HEK293 (cell line): ENCODE measurements around the gene EYS.

Experiments used
- CTCF ChIA-PET: fragments of 350-600 bp; formaldehyde crosslinking; extraction: SDS; loops from one replicate; lab custom pipeline; 2021; ENCODE audit warnings: antibody characterized with exemption; lab: Yijun Ruan, JAX
- POLR2A ChIA-PET: fragments of 300-600 bp; formaldehyde crosslinking; extraction: SDS; loops from one replicate; lab custom pipeline; 2020; ENCODE audit warnings: antibody characterized with exemption, inconsistent platforms; lab: Yijun Ruan, JAX
- H3K27ac ChIP-seq: fragments of 200-500 bp; sonication (Bioruptor generic); 2 replicates; pipeline ENCODE4 v1.5.1; 2014; ENCODE audit warnings: low read depth, low read length, control low read depth, inconsistent platforms; ENCODE audit errors: extremely low read depth
- H3K36me3 ChIP-seq, 2 experiments: fragments of 200-500 bp in 1 of 2; sonication (Bioruptor generic) in 1 of 2; 1 replicate in 1 of 2; 2 replicates in 1 of 2; pipeline ENCODE4 v1.5.1; 2014 to 2017; ENCODE audit warnings: inconsistent platforms in 2 of 2, low read length in 2 of 2; ENCODE audit not compliant: control insufficient read depth in 2 of 2, insufficient read depth in 1 of 2
- H3K4me1 ChIP-seq: fragments of 200-500 bp; sonication (Bioruptor generic); 2 replicates; pipeline ENCODE4 v1.5.1; 2014; ENCODE audit warnings: mild to moderate bottlenecking, low read length, inconsistent platforms; ENCODE audit not compliant: control insufficient read depth, insufficient read depth
- H3K4me3 ChIP-seq: 2 replicates; pipeline ENCODE4 v1.5.1; 2011; ENCODE audit warnings: low read depth, mild to moderate bottlenecking, control low read depth, low read length, moderate library complexity
- H3K9me3 ChIP-seq: fragments of 200-500 bp; sonication (Bioruptor generic); 2 replicates; pipeline ENCODE4 v1.5.1; 2014; ENCODE audit warnings: low read depth, low read length, inconsistent platforms; ENCODE audit not compliant: control insufficient read depth, insufficient read depth
- FEZF1 ChIP-seq: fragments of 450-650 bp; formaldehyde crosslinking; IDR thresholded peaks from 2 replicates; pipeline ENCODE4 v1.5.1; 2016; ENCODE audit warnings: missing biosample characterization, missing genetic modification characterization
- KLF1 ChIP-seq: fragments of 450-650 bp; formaldehyde crosslinking; IDR thresholded peaks from 2 replicates; pipeline ENCODE4 v1.5.1; 2016; ENCODE audit warnings: missing biosample characterization, missing genetic modification characterization
- KLF17 ChIP-seq: fragments of 450-650 bp; formaldehyde crosslinking; IDR thresholded peaks from 2 replicates; pipeline ENCODE4 v1.5.1; 2016; ENCODE audit warnings: missing biosample characterization, missing genetic modification characterization
- KLF7 ChIP-seq: fragments of 450-650 bp; formaldehyde crosslinking; IDR thresholded peaks from 2 replicates; pipeline ENCODE4 v1.5.1; 2016; ENCODE audit warnings: missing biosample characterization, missing genetic modification characterization, borderline replicate concordance
- PBX3 ChIP-seq: sonication (generic); formaldehyde crosslinking; IDR thresholded peaks from 2 replicates; pipeline ENCODE4 v1.8.1; 2022; ENCODE audit warnings: mild to moderate bottlenecking, moderate library complexity, missing genetic modification reagents
- PRDM1 ChIP-seq: fragments of 450-650 bp; formaldehyde crosslinking; IDR thresholded peaks from 2 replicates; pipeline ENCODE4; 2016; ENCODE audit warnings: missing biosample characterization, missing genetic modification characterization
- SETDB1 ChIP-seq: IDR thresholded peaks from one replicate; pipeline ENCODE4 v1.6.1; 2017; ENCODE audit warnings: mild to moderate bottlenecking, low read length, moderate library complexity, mixed read lengths; ENCODE audit not compliant: insufficient read length
- YY1 ChIP-seq: fragments of 450-650 bp; formaldehyde crosslinking; IDR thresholded peaks from 2 replicates; pipeline ENCODE4 v1.5.1; 2018; ENCODE audit warnings: missing biosample characterization, missing genetic modification characterization
- ZBTB49 ChIP-seq: fragments of 450-650 bp; formaldehyde crosslinking; IDR thresholded peaks from 2 replicates; pipeline ENCODE4 v1.5.1; 2016; ENCODE audit warnings: missing biosample characterization, missing genetic modification characterization, low read depth
- ZNF239 ChIP-seq: fragments of 450-650 bp; formaldehyde crosslinking; IDR thresholded peaks from 2 replicates; pipeline ENCODE4 v1.5.1; 2016; ENCODE audit warnings: missing biosample characterization, missing genetic modification characterization
- ZNF274 ChIP-seq, 2 experiments: fragments of 200-500 bp in 1 of 2; fragments of 450-650 bp in 1 of 2; sonication (Bioruptor generic) in 1 of 2; formaldehyde crosslinking in 1 of 2; IDR thresholded peaks; 2 replicates each; pipeline versions ENCODE4 v1.5.1 to v1.6.1; 2014 to 2016; ENCODE audit warnings: borderline replicate concordance in 1 of 2, inconsistent platforms in 1 of 2, low read length in 1 of 2, missing biosample characterization in 1 of 2, missing genetic modification characterization in 1 of 2
- ZNF280C ChIP-seq: fragments of 450-650 bp; formaldehyde crosslinking; IDR thresholded peaks from 2 replicates; pipeline ENCODE4 v1.5.1; 2016; ENCODE audit warnings: missing biosample characterization, missing genetic modification characterization
- ZNF394 ChIP-seq: fragments of 450-650 bp; formaldehyde crosslinking; IDR thresholded peaks from 2 replicates; pipeline ENCODE4 v1.5.1; 2016; ENCODE audit warnings: missing biosample characterization, missing genetic modification characterization, mild to moderate bottlenecking, moderate library complexity, borderline replicate concordance
- ZNF416 ChIP-seq: fragments of 450-650 bp; formaldehyde crosslinking; IDR thresholded peaks from 2 replicates; pipeline ENCODE4 v1.5.1; 2016; ENCODE audit warnings: missing biosample characterization, missing genetic modification characterization
- ZNF623 ChIP-seq: fragments of 450-650 bp; formaldehyde crosslinking; IDR thresholded peaks from 2 replicates; pipeline ENCODE4 v1.5.1; 2016; ENCODE audit warnings: missing biosample characterization, missing genetic modification characterization
- ZNF658 ChIP-seq: fragments of 450-650 bp; formaldehyde crosslinking; IDR thresholded peaks from 2 replicates; pipeline ENCODE4; 2016; ENCODE audit warnings: missing biosample characterization, missing genetic modification characterization
- ZNF701 ChIP-seq: fragments of 450-650 bp; formaldehyde crosslinking; IDR thresholded peaks from 2 replicates; pipeline ENCODE4 v1.5.1; 2016; ENCODE audit warnings: missing biosample characterization, missing genetic modification characterization
- ZNF843 ChIP-seq: fragments of 450-650 bp; formaldehyde crosslinking; IDR thresholded peaks from 2 replicates; pipeline ENCODE4 v1.5.1; 2016; ENCODE audit warnings: missing biosample characterization, missing genetic modification characterization

EYS gene

GRCh38 chr6:65202738-65203137, 504.3 kb downstream of the EYS start:
- Histone ChIP-seq H3K4me3 (no peak overlapping the region), H3K9me3 (no peaks in the 10 kb centered on the region), H3K4me1 (no peaks in the 10 kb centered on the region), H3K36me3 (no peaks in the 10 kb centered on the region), H3K27ac (no peak overlapping the region)
- ChIA-PET CTCF (interaction anchor here (0.8 kb wide), 1 partner anchor 26 kb away, joined by 4 read pairs; no protein-coding TSS in a partner anchor), POLR2A (no interaction called here)
- TF ChIP-seq ZNF701 (tag by site-specific recombination) (no peak), FEZF1 (tag by site-specific recombination) (no peak), ZNF239 (tag by site-specific recombination) (no peak), PBX3 (CRISPR knock-in tag) (no peak), ZNF658 (tag by site-specific recombination) (no peak), YY1 (tag by site-specific recombination) (no peak), SETDB1 (no peak), ZNF843 (tag by site-specific recombination) (no peak), KLF17 (no peak), ZNF623 (tag by site-specific recombination) (no peak), ZNF394 (no peak), ZNF274 (IDR thresholded peaks at IDR 0.05; ENCODE audit: low read length) (no peak), ZNF274 (tag by site-specific recombination; IDR thresholded peaks at IDR 0.05; ENCODE audit: borderline replicate concordance) (no peak), KLF1 (tag by site-specific recombination) (no peak), KLF7 (no peak), PRDM1 (tag by site-specific recombination) (no peak), ZNF280C (tag by site-specific recombination) (no peak)

- no peak for TF ChIP-seq ZNF416 (tag by site-specific recombination)
- TF ChIP-seq ZBTB49 (tag by site-specific recombination) = no peak
- TF ChIP-seq ZNF280C (tag by site-specific recombination) = no peak
- TF ChIP-seq, all 188 proteins: peak for 0
- no peaks in the 10 kb centered on the region for H3K4me1 ChIP-seq
- H3K27ac ChIP-seq = no peak overlapping the region
- ChIA-PET CTCF (no interaction called here), POLR2A (no interaction called here)
- H3K36me3 ChIP-seq = no peaks in the 10 kb centered on the region
- no peak overlapping the region for H3K4me3 ChIP-seq
- no peaks in the 10 kb centered on the region for H3K9me3 ChIP-seq
Observed at GRCh38 chr6:65199683-65200082, 507.3 kb downstream of the EYS start.
